Erythroblast (primary cell): ENCODE results near the gene CBX5.

Experiments used
- DNase-seq, 2 experiments: peaks; one replicate each; lab custom pipeline; 2025; lab: John Stamatoyannopoulos, UW
- GATA1 ChIP-seq: IDR thresholded peaks from 2 replicates; pipeline ENCODE4 v1.6.1; 2011; ENCODE audit warnings: low read depth, mild to moderate bottlenecking, control low read depth, low read length, moderate library complexity
- POLR2A ChIP-seq: IDR thresholded peaks from 2 replicates; pipeline ENCODE4 v1.6.1; 2011; ENCODE audit warnings: mild to moderate bottlenecking, low read length

CBX5 gene

DNA sequence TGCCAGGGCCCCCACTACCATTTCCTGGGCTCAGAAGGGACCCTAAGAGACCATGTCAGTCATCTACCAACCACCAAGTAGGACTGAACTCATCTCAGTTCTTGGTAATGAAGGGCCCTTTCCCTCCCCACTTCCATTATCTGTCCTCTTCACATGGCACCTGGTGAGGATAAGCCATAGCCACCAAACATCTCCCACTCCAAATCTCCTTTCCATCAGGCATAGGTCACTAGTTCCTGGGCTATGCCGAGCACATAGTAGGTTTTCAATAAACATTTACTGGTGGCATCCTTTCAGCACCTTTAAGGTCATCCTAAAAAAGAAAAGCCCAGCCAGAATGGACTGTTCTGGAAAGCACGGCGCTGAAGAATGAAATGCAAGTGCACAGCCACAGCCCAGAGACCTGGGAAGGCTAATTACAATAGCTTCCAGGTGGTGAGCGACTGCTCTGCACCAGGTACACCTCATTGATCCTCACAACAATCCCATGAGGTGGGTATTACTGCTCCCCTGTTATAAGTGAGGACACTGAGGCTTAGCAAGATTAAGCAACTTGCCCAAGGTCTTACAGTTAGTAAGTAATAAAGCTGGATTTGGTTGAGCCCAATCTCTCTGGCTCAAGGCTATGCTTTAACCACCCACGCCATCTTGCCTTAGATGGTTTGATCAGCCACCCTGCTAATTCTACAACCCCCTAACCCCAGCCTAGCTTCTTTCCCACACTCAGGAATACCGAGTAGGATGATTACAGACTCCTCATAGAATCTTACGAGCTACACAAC lies 95.7 kb downstream of the CBX5 start:
- peak; percentile 9 to 27 for DNase-seq
- no peak for TF ChIP-seq POLR2A
- no peak for TF ChIP-seq GATA1

GRCh38 chr12:54182981-54183380 lies 96.9 kb downstream of the CBX5 start:
- no peak for DNase-seq
- TF ChIP-seq GATA1 = no peak
- no peak for TF ChIP-seq POLR2A

DNA sequence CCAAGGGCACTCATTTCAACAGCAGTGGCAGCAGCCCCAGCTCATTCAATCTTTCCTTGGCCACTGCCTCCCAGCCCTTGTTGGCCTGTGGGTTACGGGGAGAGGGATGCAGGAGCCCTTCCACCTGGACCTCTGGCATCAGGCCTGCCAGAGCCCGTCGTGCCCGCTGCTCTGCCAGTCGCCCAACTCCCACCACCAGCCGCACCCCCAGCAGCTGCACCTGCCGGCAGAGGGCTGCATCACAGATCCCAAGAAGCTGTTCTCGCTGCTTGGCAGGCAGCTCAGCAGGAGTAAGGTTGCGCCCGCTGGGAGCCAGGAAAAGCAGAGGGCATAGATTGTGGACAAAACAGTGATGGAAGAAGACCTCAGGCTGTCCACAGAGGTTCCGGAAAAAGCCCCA lies 97.8 kb downstream of the CBX5 start:
- no peak for DNase-seq
- TF ChIP-seq POLR2A = no peak
- no peak for TF ChIP-seq GATA1
